GM23338 (cell line): ENCODE results near the gene AK2. TPM values are rescaled to one million over a fixed set of nuclear protein-coding genes. Genes with fewer than 3 reads are reported as not detected.
A peak's percentile ranks its signal among the peaks of the same experiment; 100 is the strongest.

Experiments
- ATAC-seq: fragments of 200-7000 bp; cut with Tn5 transposase; 3 replicates; pipeline ENCODE4 v1.9.1; 2020
- DNase-seq: peaks from one replicate; pipeline ENCODE4 v3.0.0-alpha.2; 2015; ENCODE audit warnings: low spot score
- H2AFZ ChIP-seq: fragments of 200-600 bp; sonication (generic); 2 replicates; pipeline ENCODE4 v1.8.0; 2016; ENCODE audit warnings: antibody characterized with exemption, mild to moderate bottlenecking, moderate library complexity
- H3F3A ChIP-seq: fragments of 200-600 bp; sonication (generic); replicated peaks from 2 replicates; pipeline ENCODE4 v1.8.0; 2017; ENCODE audit warnings: antibody characterized with exemption, mixed run types, low read depth
- H3K27ac ChIP-seq: fragments of 200-600 bp; sonication (generic); 2 replicates; pipeline ENCODE4 v1.6.1; 2016; ENCODE audit warnings: low read depth
- H3K27me3 ChIP-seq: fragments of 200-600 bp; sonication (generic); 2 replicates; pipeline ENCODE4 v1.8.0; 2016; ENCODE audit warnings: mild to moderate bottlenecking, mixed run types, moderate library complexity; ENCODE audit not compliant: insufficient read depth
- H3K36me3 ChIP-seq: fragments of 200-600 bp; sonication (generic); 2 replicates; pipeline ENCODE4 v1.8.0; 2016; ENCODE audit warnings: mild to moderate bottlenecking; ENCODE audit not compliant: insufficient read depth
- H3K4me1 ChIP-seq: fragments of 200-600 bp; sonication (generic); 2 replicates; pipeline ENCODE4 v1.8.0; 2016; ENCODE audit warnings: mild to moderate bottlenecking, moderate library complexity; ENCODE audit not compliant: insufficient read depth
- H3K4me2 ChIP-seq: fragments of 200-600 bp; sonication (generic); 2 replicates; pipeline ENCODE4 v1.7.1; 2017; ENCODE audit warnings: mixed run types
- H3K4me3 ChIP-seq: fragments of 200-600 bp; sonication (generic); 2 replicates; pipeline ENCODE4 v1.6.1; 2016; ENCODE audit warnings: mixed run types
- H3K79me2 ChIP-seq: fragments of 200-600 bp; sonication (generic); replicated peaks from 2 replicates; pipeline ENCODE4 v1.8.0; 2017; ENCODE audit warnings: mild to moderate bottlenecking; ENCODE audit not compliant: insufficient read depth
- H3K9me2 ChIP-seq: fragments of 200-600 bp; sonication (generic); 2 replicates; pipeline ENCODE4 v1.8.0; 2017; ENCODE audit not compliant: insufficient read depth
- H4K20me1 ChIP-seq: fragments of 200-600 bp; sonication (generic); replicated peaks from 2 replicates; pipeline ENCODE4 v1.8.0; 2017; ENCODE audit warnings: mild to moderate bottlenecking; ENCODE audit not compliant: insufficient read depth
- H3K27ac Mint-ChIP-seq: 2 replicates; pipeline ENCODE4 v1.8.0; 2020; ENCODE audit warnings: inconsistent platforms, mild to moderate bottlenecking, moderate library complexity, mixed read lengths
- H3K27me3 Mint-ChIP-seq: 3 replicates; pipeline ENCODE4 v1.8.0; 2022; ENCODE audit warnings: low read depth, mild to moderate bottlenecking, moderate library complexity, mixed read lengths, inconsistent platforms; ENCODE audit not compliant: insufficient read depth, poor library complexity
- H3K36me3 Mint-ChIP-seq: 3 replicates; pipeline ENCODE4 v1.8.0; 2021; ENCODE audit warnings: low read depth, mild to moderate bottlenecking, inconsistent platforms, moderate library complexity, mixed read lengths
- H3K4me1 Mint-ChIP-seq: 3 replicates; pipeline ENCODE4 v1.8.0; 2020; ENCODE audit warnings: mild to moderate bottlenecking, inconsistent platforms, mixed read lengths
- H3K4me3 Mint-ChIP-seq: 3 replicates; pipeline ENCODE4 v1.8.0; 2021; ENCODE audit warnings: moderate library complexity, mild to moderate bottlenecking, inconsistent platforms, mixed read lengths
- H3K9me3 Mint-ChIP-seq: 3 replicates; pipeline ENCODE4 v1.8.0; 2020; ENCODE audit warnings: moderate library complexity, mild to moderate bottlenecking, inconsistent platforms, mixed read lengths
- CREB1 ChIP-seq: fragments of 250-450 bp; sonication (Bioruptor Pico); IDR thresholded peaks from 2 replicates; pipeline ENCODE4 v1.5.0; 2020; ENCODE audit warnings: low read depth, mild to moderate bottlenecking, moderate library complexity
- EZH2phosphoT487 ChIP-seq: fragments of 200-600 bp; sonication (generic); IDR thresholded peaks from one replicate; pipeline ENCODE4 v1.8.1; 2018; ENCODE audit warnings: antibody characterized with exemption; ENCODE audit not compliant: unreplicated experiment
- JUNB ChIP-seq: IDR thresholded peaks from one replicate; pipeline ENCODE4 v1.6.1; 2016; ENCODE audit warnings: antibody characterized with exemption; ENCODE audit not compliant: unreplicated experiment
- NANOG ChIP-seq: IDR thresholded peaks from 2 replicates; pipeline ENCODE4 v1.6.1; 2016; ENCODE audit warnings: antibody characterized with exemption, borderline replicate concordance
- POLR2AphosphoS5 ChIP-seq: IDR thresholded peaks from 2 replicates; pipeline ENCODE4 v1.6.1; 2016; ENCODE audit warnings: antibody characterized with exemption, low read depth
- polyA plus RNA-seq: library from polyadenylated mRNA; unstranded; fragments of >200 nt; fragmentation: Nextera tagmentation; extraction: Ambion mirVana; gene quantifications from 2 replicates; pipeline ENCODE4 v1.2.1, GENCODE V29; 2016
- total RNA-seq: library from RNA; depleted of rRNA; stranded (reverse); fragments of >200 nt; shearing (Covaris generic); gene quantifications from 2 replicates; pipeline ENCODE4 v1.2.3, GENCODE V29; 2014
- TF ChIP-seq, protein P1 (sequence below), 2 experiments: fragments of 200-600 bp in 1 of 2; sonication (generic) in 1 of 2; conservative IDR thresholded peaks; 2 replicates each; pipeline versions ENCODE4 v1.5.1 to v1.6.1; 2016 to 2017; ENCODE audit warnings: antibody characterized with exemption in 2 of 2, low read depth in 2 of 2, mild to moderate bottlenecking in 2 of 2, moderate library complexity in 1 of 2
- TF ChIP-seq, protein P2 (sequence below): IDR thresholded peaks from 2 replicates; pipeline ENCODE4 v1.6.1; 2016; ENCODE audit warnings: antibody characterized with exemption
- TF ChIP-seq, protein P3 (sequence below): fragments of 250-450 bp; sonication (Bioruptor Pico); IDR thresholded peaks from 2 replicates; pipeline ENCODE4 v1.5.0; 2020; ENCODE audit warnings: mild to moderate bottlenecking, moderate library complexity

The AK2 gene
- total and polyA plus RNA-seq, 2 experiments from 2014 or later, result 125 to 142 TPM

DNA sequence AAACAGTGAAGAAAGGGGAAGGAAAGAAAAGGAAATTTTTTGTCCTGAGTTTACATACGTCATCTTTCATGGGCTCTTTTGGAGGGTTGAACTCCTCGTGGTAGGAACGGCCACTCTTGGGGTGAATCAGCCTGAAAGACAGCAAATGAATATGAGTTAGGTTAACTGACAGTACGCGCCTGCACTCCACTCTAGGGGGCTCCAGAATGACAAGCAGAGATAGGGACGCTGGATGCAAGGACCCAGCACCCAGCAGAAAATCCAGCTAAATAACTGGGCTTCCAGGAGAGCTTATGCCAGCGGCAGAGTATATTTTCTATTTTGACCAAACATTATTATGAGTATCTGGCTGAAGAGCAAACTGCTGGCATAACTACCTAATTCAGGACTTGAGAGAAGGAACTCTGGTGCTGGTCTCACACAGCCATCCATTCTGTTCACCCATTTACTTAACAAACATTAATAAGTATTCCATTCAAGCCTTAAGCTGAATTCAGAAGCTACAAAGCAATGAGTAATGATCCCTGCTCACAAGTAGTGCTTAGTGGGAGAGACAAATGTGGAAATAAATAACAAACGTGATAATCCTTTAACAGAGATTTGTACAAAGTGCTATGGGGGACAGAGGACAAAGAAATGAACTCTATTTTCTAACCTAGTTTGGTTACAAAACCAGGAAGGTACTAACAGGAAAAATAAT, 22.1 kb downstream of the AK2 start:
- Histone ChIP-seq H4K20me1 (peaks cover 13% of the 10 kb centered on the region), H3K9me2 (no peaks in the 10 kb centered on the region), H2AFZ (no peak overlapping the region), H3K27ac (no peak overlapping the region), H3F3A (peaks cover 3% of the 10 kb centered on the region; the same call in 1 of the 2 replicates), H3K27me3 (no peaks in the 10 kb centered on the region), H3K79me2 (no peaks in the 10 kb centered on the region), H3K36me3 (peaks cover 48% of the 10 kb centered on the region), H3K4me2 (no peak overlapping the region), H3K4me3 (no peak overlapping the region), H3K4me1 (no peaks in the 10 kb centered on the region)
- Mint-ChIP-seq H3K4me3 (no peak overlapping the region), H3K27me3 (no peaks in the 10 kb centered on the region), H3K36me3 (peaks cover 67% of the 10 kb centered on the region), H3K27ac (no peak overlapping the region), H3K4me1 (no peaks in the 10 kb centered on the region; the same call in 2 of the 3 replicates), H3K9me3 (no peaks in the 10 kb centered on the region; the same call in 2 of the 3 replicates)
- DNase-seq (peak; percentile 18), ATAC-seq (peak; percentile 35; the same call in 1 of the 3 replicates)
- TF ChIP-seq EZH2phosphoT487, result no peak
- TF ChIP-seq, protein P1, sequence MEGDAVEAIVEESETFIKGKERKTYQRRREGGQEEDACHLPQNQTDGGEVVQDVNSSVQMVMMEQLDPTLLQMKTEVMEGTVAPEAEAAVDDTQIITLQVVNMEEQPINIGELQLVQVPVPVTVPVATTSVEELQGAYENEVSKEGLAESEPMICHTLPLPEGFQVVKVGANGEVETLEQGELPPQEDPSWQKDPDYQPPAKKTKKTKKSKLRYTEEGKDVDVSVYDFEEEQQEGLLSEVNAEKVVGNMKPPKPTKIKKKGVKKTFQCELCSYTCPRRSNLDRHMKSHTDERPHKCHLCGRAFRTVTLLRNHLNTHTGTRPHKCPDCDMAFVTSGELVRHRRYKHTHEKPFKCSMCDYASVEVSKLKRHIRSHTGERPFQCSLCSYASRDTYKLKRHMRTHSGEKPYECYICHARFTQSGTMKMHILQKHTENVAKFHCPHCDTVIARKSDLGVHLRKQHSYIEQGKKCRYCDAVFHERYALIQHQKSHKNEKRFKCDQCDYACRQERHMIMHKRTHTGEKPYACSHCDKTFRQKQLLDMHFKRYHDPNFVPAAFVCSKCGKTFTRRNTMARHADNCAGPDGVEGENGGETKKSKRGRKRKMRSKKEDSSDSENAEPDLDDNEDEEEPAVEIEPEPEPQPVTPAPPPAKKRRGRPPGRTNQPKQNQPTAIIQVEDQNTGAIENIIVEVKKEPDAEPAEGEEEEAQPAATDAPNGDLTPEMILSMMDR (conservative IDR thresholded peaks at IDR 0.05; ENCODE audit: low read depth in 2 of 2), result peak; percentile 17 to 18; a peak in 3 of 4 replicates

DNA sequence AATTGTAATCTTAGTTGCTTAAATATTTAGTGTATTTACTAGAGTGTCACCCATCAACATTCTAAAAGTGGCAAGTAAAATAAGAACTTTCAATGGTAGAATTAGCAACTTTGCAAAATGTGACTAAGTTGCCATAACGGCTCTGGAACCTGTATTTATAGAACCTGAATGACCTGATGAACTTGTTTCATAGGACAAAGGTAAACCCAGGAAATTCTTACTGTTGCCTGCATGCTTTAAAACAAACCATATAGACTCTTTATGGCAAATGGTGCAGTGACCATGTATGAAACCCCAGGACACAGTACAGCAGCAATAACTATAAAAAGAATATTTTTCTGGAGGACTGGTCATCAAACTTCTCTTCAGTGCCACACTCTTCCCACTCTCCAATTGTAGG, 22.9 kb downstream of the AK2 start:
- H3K4me1 ChIP-seq, result no peaks in the 10 kb centered on the region
- peaks cover 48% of the 10 kb centered on the region for H3K36me3 ChIP-seq
- peaks cover 3% of the 10 kb centered on the region; the same call in 1 of the 2 replicates for H3F3A ChIP-seq
- Mint-ChIP-seq H3K27ac (no peak overlapping the region), H3K36me3 (peaks cover 62% of the 10 kb centered on the region), H3K27me3 (no peaks in the 10 kb centered on the region), H3K9me3 (no peaks in the 10 kb centered on the region; the same call in 2 of the 3 replicates), H3K4me3 (no peak overlapping the region), H3K4me1 (peaks cover 1% of the 10 kb centered on the region; the same call in 2 of the 3 replicates)
- H4K20me1 ChIP-seq, result peaks cover 15% of the 10 kb centered on the region
- H2AFZ ChIP-seq, result no peak overlapping the region
- no peak overlapping the region for H3K4me2 ChIP-seq
- no peaks in the 10 kb centered on the region for H3K9me2 ChIP-seq
- no peak for ATAC-seq
- H3K79me2 ChIP-seq, result no peaks in the 10 kb centered on the region
- no peaks in the 10 kb centered on the region for H3K27me3 ChIP-seq
- no peak overlapping the region for H3K4me3 ChIP-seq
- DNase-seq, result no peak
- no peak overlapping the region for H3K27ac ChIP-seq
- TF ChIP-seq POLR2AphosphoS5, result no peak
- no peak for TF ChIP-seq CREB1
- TF ChIP-seq NANOG, result no peak
- TF ChIP-seq JUNB, result no peak
- TF ChIP-seq, protein P2, sequence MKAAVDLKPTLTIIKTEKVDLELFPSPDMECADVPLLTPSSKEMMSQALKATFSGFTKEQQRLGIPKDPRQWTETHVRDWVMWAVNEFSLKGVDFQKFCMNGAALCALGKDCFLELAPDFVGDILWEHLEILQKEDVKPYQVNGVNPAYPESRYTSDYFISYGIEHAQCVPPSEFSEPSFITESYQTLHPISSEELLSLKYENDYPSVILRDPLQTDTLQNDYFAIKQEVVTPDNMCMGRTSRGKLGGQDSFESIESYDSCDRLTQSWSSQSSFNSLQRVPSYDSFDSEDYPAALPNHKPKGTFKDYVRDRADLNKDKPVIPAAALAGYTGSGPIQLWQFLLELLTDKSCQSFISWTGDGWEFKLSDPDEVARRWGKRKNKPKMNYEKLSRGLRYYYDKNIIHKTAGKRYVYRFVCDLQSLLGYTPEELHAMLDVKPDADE, result no peak
- TF ChIP-seq, protein P3, sequence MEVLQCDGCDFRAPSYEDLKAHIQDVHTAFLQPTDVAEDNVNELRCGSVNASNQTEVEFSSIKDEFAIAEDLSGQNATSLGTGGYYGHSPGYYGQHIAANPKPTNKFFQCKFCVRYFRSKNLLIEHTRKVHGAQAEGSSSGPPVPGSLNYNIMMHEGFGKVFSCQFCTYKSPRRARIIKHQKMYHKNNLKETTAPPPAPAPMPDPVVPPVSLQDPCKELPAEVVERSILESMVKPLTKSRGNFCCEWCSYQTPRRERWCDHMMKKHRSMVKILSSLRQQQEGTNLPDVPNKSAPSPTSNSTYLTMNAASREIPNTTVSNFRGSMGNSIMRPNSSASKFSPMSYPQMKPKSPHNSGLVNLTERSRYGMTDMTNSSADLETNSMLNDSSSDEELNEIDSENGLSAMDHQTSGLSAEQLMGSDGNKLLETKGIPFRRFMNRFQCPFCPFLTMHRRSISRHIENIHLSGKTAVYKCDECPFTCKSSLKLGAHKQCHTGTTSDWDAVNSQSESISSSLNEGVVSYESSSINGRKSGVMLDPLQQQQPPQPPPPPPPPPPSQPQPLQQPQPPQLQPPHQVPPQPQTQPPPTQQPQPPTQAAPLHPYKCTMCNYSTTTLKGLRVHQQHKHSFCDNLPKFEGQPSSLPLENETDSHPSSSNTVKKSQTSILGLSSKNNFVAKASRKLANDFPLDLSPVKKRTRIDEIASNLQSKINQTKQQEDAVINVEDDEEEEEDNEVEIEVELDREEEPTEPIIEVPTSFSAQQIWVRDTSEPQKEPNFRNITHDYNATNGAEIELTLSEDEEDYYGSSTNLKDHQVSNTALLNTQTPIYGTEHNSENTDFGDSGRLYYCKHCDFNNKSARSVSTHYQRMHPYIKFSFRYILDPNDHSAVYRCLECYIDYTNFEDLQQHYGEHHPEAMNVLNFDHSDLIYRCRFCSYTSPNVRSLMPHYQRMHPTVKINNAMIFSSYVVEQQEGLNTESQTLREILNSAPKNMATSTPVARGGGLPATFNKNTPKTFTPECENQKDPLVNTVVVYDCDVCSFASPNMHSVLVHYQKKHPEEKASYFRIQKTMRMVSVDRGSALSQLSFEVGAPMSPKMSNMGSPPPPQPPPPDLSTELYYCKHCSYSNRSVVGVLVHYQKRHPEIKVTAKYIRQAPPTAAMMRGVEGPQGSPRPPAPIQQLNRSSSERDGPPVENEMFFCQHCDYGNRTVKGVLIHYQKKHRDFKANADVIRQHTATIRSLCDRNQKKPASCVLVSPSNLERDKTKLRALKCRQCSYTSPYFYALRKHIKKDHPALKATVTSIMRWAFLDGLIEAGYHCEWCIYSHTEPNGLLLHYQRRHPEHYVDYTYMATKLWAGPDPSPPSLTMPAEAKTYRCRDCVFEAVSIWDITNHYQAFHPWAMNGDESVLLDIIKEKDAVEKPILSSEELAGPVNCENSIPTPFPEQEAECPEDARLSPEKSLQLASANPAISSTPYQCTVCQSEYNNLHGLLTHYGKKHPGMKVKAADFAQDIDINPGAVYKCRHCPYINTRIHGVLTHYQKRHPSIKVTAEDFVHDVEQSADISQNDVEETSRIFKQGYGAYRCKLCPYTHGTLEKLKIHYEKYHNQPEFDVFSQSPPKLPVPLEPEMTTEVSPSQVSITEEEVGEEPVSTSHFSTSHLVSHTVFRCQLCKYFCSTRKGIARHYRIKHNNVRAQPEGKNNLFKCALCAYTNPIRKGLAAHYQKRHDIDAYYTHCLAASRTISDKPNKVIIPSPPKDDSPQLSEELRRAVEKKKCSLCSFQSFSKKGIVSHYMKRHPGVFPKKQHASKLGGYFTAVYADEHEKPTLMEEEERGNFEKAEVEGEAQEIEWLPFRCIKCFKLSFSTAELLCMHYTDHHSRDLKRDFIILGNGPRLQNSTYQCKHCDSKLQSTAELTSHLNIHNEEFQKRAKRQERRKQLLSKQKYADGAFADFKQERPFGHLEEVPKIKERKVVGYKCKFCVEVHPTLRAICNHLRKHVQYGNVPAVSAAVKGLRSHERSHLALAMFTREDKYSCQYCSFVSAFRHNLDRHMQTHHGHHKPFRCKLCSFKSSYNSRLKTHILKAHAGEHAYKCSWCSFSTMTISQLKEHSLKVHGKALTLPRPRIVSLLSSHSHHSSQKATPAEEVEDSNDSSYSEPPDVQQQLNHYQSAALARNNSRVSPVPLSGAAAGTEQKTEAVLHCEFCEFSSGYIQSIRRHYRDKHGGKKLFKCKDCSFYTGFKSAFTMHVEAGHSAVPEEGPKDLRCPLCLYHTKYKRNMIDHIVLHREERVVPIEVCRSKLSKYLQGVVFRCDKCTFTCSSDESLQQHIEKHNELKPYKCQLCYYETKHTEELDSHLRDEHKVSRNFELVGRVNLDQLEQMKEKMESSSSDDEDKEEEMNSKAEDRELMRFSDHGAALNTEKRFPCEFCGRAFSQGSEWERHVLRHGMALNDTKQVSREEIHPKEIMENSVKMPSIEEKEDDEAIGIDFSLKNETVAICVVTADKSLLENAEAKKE (CRISPR knock-in tag), result no peak
- TF ChIP-seq EZH2phosphoT487, result no peak
- TF ChIP-seq, protein P1 (conservative IDR thresholded peaks at IDR 0.05; ENCODE audit: low read depth in 2 of 2), result no peak
